Gastrocnemius medialis (tissue), 4 donors: ENCODE measurements around the gene CXCL5. TPM values are rescaled to one million over a fixed set of nuclear protein-coding genes. Genes with fewer than 3 reads are reported as not detected.
A peak's percentile ranks its signal among the peaks of the same experiment; 100 is the strongest.

Experiments
- ATAC-seq, 2 donors: fragments of 150-250 bp; one replicate each; pipeline ENCODE4 v1.9.1; 2016
- DNase-seq, 2 donors: peaks; one replicate each; pipeline ENCODE4 v3.0.0-alpha.2; 2019
- H3K27ac ChIP-seq, 4 donors: fragments of 200-600 bp; sonication (generic); 1 replicate in 1 of 4; 2 replicates in 3 of 4; pipeline ENCODE4 v1.5.1; 2016 to 2018; ENCODE audit warnings: mild to moderate bottlenecking in 2 of 4, moderate library complexity in 1 of 4
- H3K27me3 ChIP-seq, 3 donors: fragments of 200-600 bp; sonication (generic) in 2 of 3; 1 replicate in 1 of 3; 2 replicates in 2 of 3; pipeline versions ENCODE4 v1.5.1 to v1.6.0; 2016 to 2019; ENCODE audit warnings: mild to moderate bottlenecking in 1 of 3, moderate library complexity in 1 of 3
- H3K36me3 ChIP-seq, 2 donors: fragments of 200-600 bp; sonication (generic) in 1 of 2; one replicate each; pipeline ENCODE4 v1.5.1; 2017 to 2018
- H3K4me1 ChIP-seq, 2 donors: fragments of 200-600 bp; sonication (generic) in 1 of 2; one replicate each; pipeline ENCODE4 v1.5.1; 2016 to 2017; ENCODE audit warnings: mild to moderate bottlenecking in 2 of 2
- H3K4me3 ChIP-seq, 4 donors: fragments of 200-600 bp; sonication (generic) in 3 of 4; 1 replicate in 1 of 4; 2 replicates in 3 of 4; pipeline ENCODE4 v1.5.1; 2016 to 2019; ENCODE audit warnings: mild to moderate bottlenecking in 2 of 4
- H3K9me3 ChIP-seq, 3 donors: fragments of 200-600 bp; sonication (generic) in 2 of 3; 1 replicate in 1 of 3; 2 replicates in 2 of 3; pipeline ENCODE4 v1.5.1; 2016 to 2019
- POLR2A ChIP-seq, 2 donors: fragments of 450-650 bp; IDR thresholded peaks; one replicate each; pipeline ENCODE4 v1.6.1; 2017; ENCODE audit warnings: antibody characterized with exemption in 2 of 2, mild to moderate bottlenecking in 2 of 2, moderate library complexity in 2 of 2
- in situ Hi-C, 4 donors: fragments of 200-750 bp; cut with MboI; loops; one replicate each; pipeline versions ENCODE4 v1.15.0 to v1.8.0; 2017; ENCODE audit warnings: low sequenced_read_pairs in 4 of 4
- intact Hi-C: fragments of 100-400 bp; cut with DNase I; formaldehyde crosslinking; loops from one replicate; pipeline ENCODE4 v1.15.1; 2023; ENCODE audit warnings: low total_unique reads
- total RNA-seq, 4 donors: library from RNA; depleted of rRNA; stranded (reverse); fragments of >200 nt; gene quantifications; one replicate each; pipeline versions ENCODE4 v1.1.0 to v1.2.3, GENCODE V29; 2016
- TF ChIP-seq, protein P1 (sequence below), 5 experiments: fragments of 450-650 bp in 3 of 5; fragments of 200-600 bp in 2 of 5; sonication (generic) in 2 of 5; IDR thresholded peaks in 4 of 5; conservative IDR thresholded peaks in 1 of 5; 1 replicate in 4 of 5; 2 replicates in 1 of 5; pipeline ENCODE4 v1.5.1; 2016 to 2019; ENCODE audit warnings: antibody characterized with exemption in 5 of 5, mild to moderate bottlenecking in 3 of 5, moderate library complexity in 3 of 5

The CXCL5 gene
- total RNA-seq, 4 donors from 2014 or later = 0.18 TPM; not detected in 3

- ATAC-seq (peak; percentile 72), DNase-seq (peak; percentile 11 to 37)
- TF ChIP-seq, protein P1, sequence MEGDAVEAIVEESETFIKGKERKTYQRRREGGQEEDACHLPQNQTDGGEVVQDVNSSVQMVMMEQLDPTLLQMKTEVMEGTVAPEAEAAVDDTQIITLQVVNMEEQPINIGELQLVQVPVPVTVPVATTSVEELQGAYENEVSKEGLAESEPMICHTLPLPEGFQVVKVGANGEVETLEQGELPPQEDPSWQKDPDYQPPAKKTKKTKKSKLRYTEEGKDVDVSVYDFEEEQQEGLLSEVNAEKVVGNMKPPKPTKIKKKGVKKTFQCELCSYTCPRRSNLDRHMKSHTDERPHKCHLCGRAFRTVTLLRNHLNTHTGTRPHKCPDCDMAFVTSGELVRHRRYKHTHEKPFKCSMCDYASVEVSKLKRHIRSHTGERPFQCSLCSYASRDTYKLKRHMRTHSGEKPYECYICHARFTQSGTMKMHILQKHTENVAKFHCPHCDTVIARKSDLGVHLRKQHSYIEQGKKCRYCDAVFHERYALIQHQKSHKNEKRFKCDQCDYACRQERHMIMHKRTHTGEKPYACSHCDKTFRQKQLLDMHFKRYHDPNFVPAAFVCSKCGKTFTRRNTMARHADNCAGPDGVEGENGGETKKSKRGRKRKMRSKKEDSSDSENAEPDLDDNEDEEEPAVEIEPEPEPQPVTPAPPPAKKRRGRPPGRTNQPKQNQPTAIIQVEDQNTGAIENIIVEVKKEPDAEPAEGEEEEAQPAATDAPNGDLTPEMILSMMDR (IDR thresholded peaks at IDR 0.05 in 4 of 5, conservative IDR thresholded peaks at IDR 0.05 in 1 of 5) = peak; percentile 9 to 39 (median 28)
- peak in 1 of 2 donors; percentile 27 for TF ChIP-seq POLR2A (IDR thresholded peaks at IDR 0.05)
- in situ Hi-C loops (no loop called here), intact Hi-C loops (loop anchor here (10.0 kb wide), 1 partner anchor 374 kb away; no protein-coding TSS in a partner anchor)
- Histone ChIP-seq H3K27me3 (peaks cover 0 to 20% (median 0%) of the 10 kb centered on the region in 3 donors), H3K4me1 (no peaks in the 10 kb centered on the region), H3K36me3 (no peaks in the 10 kb centered on the region), H3K4me3 (peak within 1 kb of the TSS; percentile 62 to 78 (median 68)), H3K9me3 (no peaks in the 10 kb centered on the region), H3K27ac (peak within 1 kb of the TSS; percentile 59 to 74 (median 70))
These were observed 40.2 kb upstream of the CXCL5 start, which contains the start of gene CXCL3 for GRCh38 chr4:74038425-74039314. Gene CXCL3 (minus strand): TSS chr4:74038689. CDS start chr4:74038611, 78 bp downstream.

GRCh38 chr4:74038086-74038424 lies 39.6 kb upstream of the CXCL5 start:
- no peak for TF ChIP-seq POLR2A (IDR thresholded peaks at IDR 0.05)
- TF ChIP-seq, protein P1 (IDR thresholded peaks at IDR 0.05 in 4 of 5, conservative IDR thresholded peaks at IDR 0.05 in 1 of 5) = no peak
- Histone ChIP-seq H3K27me3 (peaks cover 0 to 20% (median 0%) of the 10 kb centered on the region in 3 donors), H3K27ac (peak overlapping the region in 3 of 4 donors; percentile 59 to 74 (median 70)), H3K4me1 (no peaks in the 10 kb centered on the region), H3K9me3 (no peaks in the 10 kb centered on the region), H3K4me3 (peak overlapping the region; percentile 62 to 78 (median 68)), H3K36me3 (no peaks in the 10 kb centered on the region)
- ATAC-seq (no peak), DNase-seq (no peak)
- intact Hi-C loops (loop anchor here (10.0 kb wide), 1 partner anchor 373 kb away; no protein-coding TSS in a partner anchor), in situ Hi-C loops (no loop called here)

GRCh38 chr4:74037076-74037955 lies 38.8 kb upstream of the CXCL5 start:
- H3K4me3 ChIP-seq = peak overlapping the region; percentile 62 to 78 (median 68)
- intact Hi-C loops = loop anchor here (10.0 kb wide), 1 partner anchor 373 kb away; no protein-coding TSS in a partner anchor
- no peaks in the 10 kb centered on the region for H3K4me1 ChIP-seq
- H3K27me3 ChIP-seq = peaks cover 0 to 20% (median 0%) of the 10 kb centered on the region in 3 donors
- H3K9me3 ChIP-seq = no peaks in the 10 kb centered on the region
- DNase-seq = no peak
- peak overlapping the region in 1 of 4 donors; percentile 70 for H3K27ac ChIP-seq
- no peaks in the 10 kb centered on the region for H3K36me3 ChIP-seq
- in situ Hi-C loops = no loop called here
- no peak for ATAC-seq
- TF ChIP-seq, protein P1 (IDR thresholded peaks at IDR 0.05 in 4 of 5, conservative IDR thresholded peaks at IDR 0.05 in 1 of 5) = no peak
- TF ChIP-seq POLR2A (IDR thresholded peaks at IDR 0.05) = no peak

DNA sequence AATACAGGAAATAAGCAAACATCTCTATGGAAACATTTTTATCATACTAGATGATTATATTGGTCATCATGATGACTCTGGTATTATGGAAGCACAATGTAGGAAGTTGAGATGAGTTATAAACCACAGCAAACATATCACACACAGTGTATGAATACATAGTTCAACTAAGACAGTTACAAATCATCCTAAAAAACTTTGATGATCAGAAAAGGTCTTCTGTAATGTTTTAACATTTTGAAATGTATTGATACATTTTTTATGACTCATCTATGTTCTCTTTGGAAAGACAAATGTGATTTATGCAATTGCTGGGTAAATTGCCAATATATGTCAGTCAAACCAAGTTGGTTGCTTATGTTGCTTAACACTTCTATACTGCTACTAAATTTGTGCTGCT lies 35.3 kb upstream of the CXCL5 start:
- Histone ChIP-seq H3K9me3 (no peaks in the 10 kb centered on the region), H3K27ac (no peak overlapping the region), H3K27me3 (peaks cover 0 to 18% (median 0%) of the 10 kb centered on the region in 3 donors), H3K36me3 (no peaks in the 10 kb centered on the region), H3K4me3 (no peak overlapping the region), H3K4me1 (no peaks in the 10 kb centered on the region)
- DNase-seq = no peak
- ATAC-seq = no peak
- in situ Hi-C loops (no loop called here), intact Hi-C loops (loop anchor here (10.0 kb wide), 1 partner anchor 369 kb away; no protein-coding TSS in a partner anchor)
- TF ChIP-seq, protein P1 (IDR thresholded peaks at IDR 0.05 in 4 of 5, conservative IDR thresholded peaks at IDR 0.05 in 1 of 5) = no peak
- no peak for TF ChIP-seq POLR2A (IDR thresholded peaks at IDR 0.05)
